GM18909 (cell line): ENCODE data around the gene EIF2A.
A peak's percentile ranks its signal among the peaks of the same experiment; 100 is the strongest.

Source experiments
- ATAC-seq: cut with Tn5 transposase; IDR thresholded peaks from one replicate; pipeline ENCODE4 v1.9.1; 2021; ENCODE audit warnings: mild to moderate bottlenecking; ENCODE audit not compliant: unreplicated experiment, poor library complexity

EIF2A gene

GRCh38 chr3:150540991-150541390 is 5.6 kb upstream of the EIF2A start:
- ATAC-seq, result no peak

- no peak for ATAC-seq
Measured at GRCh38 chr3:150543128-150543527, 3.5 kb upstream of the EIF2A start.

- ATAC-seq, result no peak
Measured at GRCh38 chr3:150543531-150543930, 3.1 kb upstream of the EIF2A start.

- no peak for ATAC-seq
Measured at GRCh38 chr3:150544041-150544440, 2.5 kb upstream of the EIF2A start.

- no peak for ATAC-seq
Measured at GRCh38 chr3:150544726-150545125, 1.9 kb upstream of the EIF2A start.

GRCh38 chr3:150545419-150546225 is 965 bp upstream of the EIF2A start:
- no peak for ATAC-seq

GRCh38 chr3:150547045-150547741 is 606 bp downstream of the EIF2A start:
- ATAC-seq, result no peak

GRCh38 chr3:150555859-150556436 is 9.4 kb downstream of the EIF2A start:
- no peak for ATAC-seq

- ATAC-seq, result no peak
Measured at GRCh38 chr3:150556792-150557191, 10.2 kb downstream of the EIF2A start.

- ATAC-seq, result no peak
Measured at GRCh38 chr3:150557725-150558124, 11.1 kb downstream of the EIF2A start.

GRCh38 chr3:150564243-150564642 is 17.7 kb downstream of the EIF2A start:
- no peak for ATAC-seq

- no peak for ATAC-seq
Measured at GRCh38 chr3:150567328-150567727, 20.7 kb downstream of the EIF2A start.

- no peak for ATAC-seq
Measured at GRCh38 chr3:150577855-150578254, 31.3 kb downstream of the EIF2A start.

GRCh38 chr3:150581174-150581573 is 34.6 kb downstream of the EIF2A start:
- ATAC-seq, result no peak

- ATAC-seq, result peak; percentile 72
Measured at GRCh38 chr3:150582620-150583019, 36.0 kb downstream of the EIF2A start.

GRCh38 chr3:150583028-150583427 is 36.4 kb downstream of the EIF2A start:
- peak; percentile 50 for ATAC-seq

- no peak for ATAC-seq
Measured at GRCh38 chr3:150588027-150588830, 41.6 kb downstream of the EIF2A start.

GRCh38 chr3:150589759-150590158 is 43.2 kb downstream of the EIF2A start:
- ATAC-seq, result no peak

GRCh38 chr3:150594150-150594549 is 47.6 kb downstream of the EIF2A start:
- no peak for ATAC-seq

- ATAC-seq, result no peak
Measured at GRCh38 chr3:150597646-150598045, 51.1 kb downstream of the EIF2A start.
